Heart right ventricle (tissue), 16 donors: ENCODE results near the gene MARCHF7. TPM values are rescaled to one million over a fixed set of nuclear protein-coding genes. Genes with fewer than 3 reads are reported as not detected.
A peak's percentile ranks its signal among the peaks of the same experiment; 100 is the strongest.

Experiments
- ATAC-seq, 8 donors: fragments of 200-7000 bp; cut with Tn5 transposase; one replicate each; pipeline ENCODE4 v1.9.1; 2020; ENCODE audit warnings: mild to moderate bottlenecking in 8 of 8, moderate library complexity in 8 of 8, moderate number of reproducible peaks in 1 of 8
- DNase-seq, 2 donors: peaks; one replicate each; pipeline ENCODE4 v3.0.0-alpha.2; 2020
- H3K27ac ChIP-seq, 10 donors: fragments of 200-600 bp; sonication (generic) in 2 of 10; one replicate each; pipeline versions ENCODE4 v1.5.0 to v1.8.0; 2020 to 2022; ENCODE audit warnings: mild to moderate bottlenecking in 3 of 10
- H3K27me3 ChIP-seq, 7 donors: fragments of 200-600 bp; one replicate each; pipeline ENCODE4 v1.8.0; 2021 to 2022; ENCODE audit warnings: mild to moderate bottlenecking in 2 of 7
- H3K36me3 ChIP-seq, 9 donors: fragments of 200-600 bp; sonication (generic) in 1 of 9; one replicate each; pipeline versions ENCODE4 v1.5.0 to v1.8.0; 2020 to 2022; ENCODE audit warnings: mild to moderate bottlenecking in 2 of 9
- H3K4me1 ChIP-seq, 9 donors: fragments of 200-600 bp; sonication (generic) in 1 of 9; one replicate each; pipeline versions ENCODE4 v1.5.0 to v1.8.0; 2020 to 2022; ENCODE audit warnings: mild to moderate bottlenecking in 4 of 9
- H3K4me3 ChIP-seq, 10 donors: fragments of 200-600 bp; sonication (generic) in 2 of 10; one replicate each; pipeline versions ENCODE4 v1.5.0 to v1.8.0; 2020 to 2022; ENCODE audit warnings: mild to moderate bottlenecking in 7 of 10, moderate library complexity in 2 of 10
- H3K9me3 ChIP-seq, 11 donors: fragments of 200-600 bp in 10 of 11; sonication (generic) in 2 of 11; one replicate each; pipeline versions ENCODE4 v1.5.0 to v1.8.0; 2013 to 2022; ENCODE audit warnings: mild to moderate bottlenecking in 2 of 11, control low read depth in 1 of 11, moderate library complexity in 1 of 11
- CTCF ChIP-seq, 9 donors: fragments of 200-600 bp; sonication (generic) in 2 of 9; IDR thresholded peaks; one replicate each; pipeline versions ENCODE4 v1.5.0 to v1.8.0; 2021 to 2022; ENCODE audit warnings: antibody characterized with exemption in 9 of 9, mild to moderate bottlenecking in 5 of 9, moderate library complexity in 1 of 9
- WGBS, 2 donors: extraction: QIAGEN DNeasy Blood & Tissue Kit; methylation state at CpG; one replicate each; pipeline ENCODE4 v1.1.7; 2013; ENCODE audit warnings: inconsistent platforms in 1 of 2; 5-methylcytosine and 5-hydroxymethylcytosine counted together
- intact Hi-C, 10 donors: fragments of 100-400 bp; cut with DNase I; formaldehyde crosslinking; loops; one replicate each; pipeline versions ENCODE4 v1.11.1 to v1.14.2; 2022
- polyA plus RNA-seq, 2 donors: library from polyadenylated mRNA; stranded (reverse); fragments of 200-250 nt; gene quantifications; one replicate each; pipeline ENCODE4 v1.2.3, GENCODE V29; 2013
- total RNA-seq, 10 donors: library from RNA; stranded (reverse); fragmentation: NEBNext Ultra II Directional in 3 of 10; extraction: Animal tissue kit (Norgen Biotek cat#: 25700) in 3 of 10; gene quantifications; one replicate each; pipeline versions ENCODE4 v1.2.1 to v1.2.4, GENCODE V29; 2021 to 2023
- donor health status: Arrhythmogenic right ventricular cardiomyopathy.
- donor health status: ischemic (EF 13 %, LVEDD 7.1; RV severe dilation, severe dysfunction).
- donor health status: healthy with polysubstance abuse.
- donor health status: DM: no; HTN: yes; CAD: no.
- donor health status: DM: no; HTN: no; CAD: no.
- donor health status: ischemic (EF 25% LVEDD 6.9; RV normal size, moderate dysfunction).
- donor health status: ischemic (EF 25% LVEDD 5.7; RV mildly dilated, moderate dysfunction).
- donor health status: healthy.
- donor health status: DM: yes; HTN: yes; CAD: no.
- donor health status: Ischemic cardiomyopathy.
- donor health status: ischemic (EF 35%, LVEDD 5.7; RV mildly dilated, moderate dysfunction).
- donor health status: nonischemic (EF 11% LVEDD 7.7; RV severe dilation, severe dysfunction).
- donor health status: DM: yes; HTN: yes; CAD: no.
- donor health status: PGD.
- donor health status: ischemic (EF 29% LVEDD 5.4; RV normal size, mild dysfunction).
- donor health status: nonischemic (EF 23%, LVEDD 6.1; RV moderate dilation, normal function).

MARCHF7 gene
- total and polyA plus RNA-seq, 12 donors: 20.3 to 101 (median 88.1) TPM

- intact Hi-C loops: no loop called here
Measured at GRCh38 chr2:159748089-159748488, 35.8 kb downstream of the MARCHF7 start.

DNA sequence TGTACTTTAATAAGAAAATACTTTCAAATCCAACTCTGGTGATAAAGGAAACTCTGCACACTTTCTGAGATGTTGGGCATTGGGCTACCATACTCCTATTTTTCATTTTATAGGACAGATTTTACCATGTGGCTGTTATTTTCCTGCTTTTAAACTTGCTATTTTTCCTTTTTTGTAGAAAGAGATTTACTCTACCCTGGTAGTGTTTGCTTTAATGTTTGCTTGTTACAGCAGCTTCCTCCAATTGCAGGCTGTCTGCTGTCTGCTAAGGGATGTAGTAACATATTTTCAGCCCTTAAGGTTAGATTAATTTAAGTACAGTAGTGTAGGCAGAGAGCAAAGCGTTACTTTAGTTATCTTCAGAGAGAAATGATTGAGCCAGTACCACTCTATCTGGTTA lies 38.6 kb downstream of the MARCHF7 start:
- no peak overlapping the region for H3K27ac ChIP-seq
- H3K9me3 ChIP-seq: no peaks in the 10 kb centered on the region
- 43 to 68% methylated on average over 1 of the region's 1 CpG for WGBS, 2 donors
- intact Hi-C loops: no loop called here
- H3K36me3 ChIP-seq: peaks cover 0 to 99% (median 47%) of the 10 kb centered on the region in 9 donors
- peaks cover 0 to 50% (median 36%) of the 10 kb centered on the region in 9 donors for H3K4me1 ChIP-seq
- H3K27me3 ChIP-seq: no peaks in the 10 kb centered on the region
- no peak overlapping the region for H3K4me3 ChIP-seq
- no peak for TF ChIP-seq CTCF (IDR thresholded peaks at IDR 0.05)
- DNase-seq (no peak), ATAC-seq (no peak)

More at GRCh38 chr2:159748089-159748488, 35.8 kb downstream of the MARCHF7 start:
- TF ChIP-seq CTCF (IDR thresholded peaks at IDR 0.05): no peak
- Histone ChIP-seq H3K27ac (no peak overlapping the region), H3K36me3 (peaks cover 0 to 98% (median 47%) of the 10 kb centered on the region in 9 donors), H3K4me1 (peaks cover 0 to 42% (median 23%) of the 10 kb centered on the region in 9 donors), H3K4me3 (no peak overlapping the region), H3K9me3 (no peaks in the 10 kb centered on the region), H3K27me3 (no peaks in the 10 kb centered on the region)
- DNase-seq (no peak), ATAC-seq (no peak)
- 96 to 98% methylated on average over 9 of the region's 9 CpGs for WGBS, 2 donors

- 45 to 54% methylated on average over 4 of the region's 4 CpGs for WGBS, 2 donors
- Histone ChIP-seq H3K27ac (peak overlapping the region in 7 of 10 donors; percentile 17 to 61 (median 48)), H3K4me1 (peaks cover 0 to 64% (median 49%) of the 10 kb centered on the region in 9 donors), H3K9me3 (no peaks in the 10 kb centered on the region), H3K36me3 (peaks cover 0 to 99% (median 34%) of the 10 kb centered on the region in 9 donors), H3K27me3 (no peaks in the 10 kb centered on the region), H3K4me3 (no peak overlapping the region)
- TF ChIP-seq CTCF (IDR thresholded peaks at IDR 0.05): no peak
- DNase-seq (no peak), ATAC-seq (peak in 6 of 8 donors; percentile 12 to 65 (median 29))
- intact Hi-C loops: no loop called here
Measured at GRCh38 chr2:159753797-159754196, 41.5 kb downstream of the MARCHF7 start.

DNA sequence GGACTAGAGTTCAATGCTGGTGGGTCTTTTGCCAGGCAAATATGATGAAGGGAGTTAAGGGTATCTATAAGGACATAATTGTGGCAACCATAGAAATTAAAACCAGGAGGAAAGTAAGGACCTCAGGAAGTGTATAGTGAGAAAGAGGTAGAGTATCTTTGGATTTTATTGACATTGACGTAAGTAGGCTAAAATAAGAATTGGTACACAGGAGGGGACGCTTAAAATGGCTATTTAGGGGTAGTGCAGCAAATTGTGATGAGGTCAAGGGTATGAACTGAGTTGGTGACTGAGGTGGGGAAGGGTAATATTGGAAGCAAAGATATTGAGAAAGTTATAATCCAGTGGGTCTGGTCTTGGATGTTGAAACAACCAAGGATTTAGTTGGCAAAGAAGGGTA lies 42.7 kb downstream of the MARCHF7 start:
- Histone ChIP-seq H3K36me3 (peaks cover 0 to 99% (median 32%) of the 10 kb centered on the region in 9 donors), H3K27ac (peak overlapping the region in 5 of 10 donors; percentile 21 to 61 (median 55)), H3K4me1 (peaks cover 0 to 65% (median 49%) of the 10 kb centered on the region in 9 donors), H3K27me3 (no peaks in the 10 kb centered on the region), H3K9me3 (no peaks in the 10 kb centered on the region), H3K4me3 (no peak overlapping the region)
- DNase-seq (no peak), ATAC-seq (peak in 4 of 8 donors; percentile 38 to 62 (median 58))
- no peak for TF ChIP-seq CTCF (IDR thresholded peaks at IDR 0.05)
- intact Hi-C loops: loop anchor here in 2 of 10 donors (5.0 kb wide), 2 partner anchors 33 to 38 kb away; no protein-coding TSS in a partner anchor
- 63 to 67% methylated on average over 2 of the region's 2 CpGs for WGBS, 2 donors
